LNCAP (cell line): Measurements from ENCODE around the gene SYT3.

Experiments used
- TF ChIP-seq, protein P1 (sequence below): fragments of 450-650 bp; IDR thresholded peaks from 2 replicates; pipeline ENCODE4 v1.5.1; 2017; ENCODE audit warnings: mild to moderate bottlenecking

SYT3 gene

DNA sequence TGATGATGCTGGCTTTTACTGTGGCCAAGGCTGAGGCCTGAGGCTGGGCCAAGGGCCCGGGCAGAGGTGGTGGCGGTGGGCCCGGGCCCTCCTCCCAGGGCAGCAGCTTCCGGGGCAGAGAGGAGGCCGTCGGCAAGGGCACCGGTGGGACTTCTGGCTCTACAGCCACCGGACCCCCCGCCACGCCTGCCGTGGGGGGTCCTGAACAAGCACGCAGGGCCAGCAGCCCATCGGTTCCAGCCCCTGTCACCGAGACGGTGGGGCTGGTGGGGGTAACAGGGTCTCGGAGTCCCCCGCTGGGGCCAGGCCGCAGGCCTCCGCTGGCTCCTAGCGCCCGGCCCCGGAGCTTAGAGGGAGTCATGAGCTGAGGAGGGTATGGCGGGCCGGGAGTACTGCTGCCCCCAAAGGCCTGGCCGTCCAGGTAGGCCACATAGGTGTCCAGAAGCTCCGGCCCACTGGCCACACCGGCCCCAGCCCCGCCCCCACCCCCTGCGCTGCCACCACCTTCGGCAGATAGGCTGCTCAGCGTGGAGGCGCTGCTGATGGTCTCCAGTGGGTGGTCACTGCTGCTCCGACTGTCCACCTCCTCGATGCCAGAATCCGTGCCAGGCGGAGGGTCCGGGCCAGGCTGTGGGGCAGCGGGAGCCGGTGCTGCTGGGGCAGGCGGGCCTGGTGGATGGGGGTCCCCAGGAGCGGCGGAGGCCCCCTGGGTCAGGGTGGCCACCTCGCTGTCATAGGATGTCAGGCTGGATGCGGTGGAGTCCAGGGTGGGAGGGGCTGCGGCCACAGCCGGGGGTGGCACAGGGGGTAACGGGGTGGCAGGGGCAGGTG, 26.9 kb upstream of the SYT3 start:
- TF ChIP-seq, protein P1, sequence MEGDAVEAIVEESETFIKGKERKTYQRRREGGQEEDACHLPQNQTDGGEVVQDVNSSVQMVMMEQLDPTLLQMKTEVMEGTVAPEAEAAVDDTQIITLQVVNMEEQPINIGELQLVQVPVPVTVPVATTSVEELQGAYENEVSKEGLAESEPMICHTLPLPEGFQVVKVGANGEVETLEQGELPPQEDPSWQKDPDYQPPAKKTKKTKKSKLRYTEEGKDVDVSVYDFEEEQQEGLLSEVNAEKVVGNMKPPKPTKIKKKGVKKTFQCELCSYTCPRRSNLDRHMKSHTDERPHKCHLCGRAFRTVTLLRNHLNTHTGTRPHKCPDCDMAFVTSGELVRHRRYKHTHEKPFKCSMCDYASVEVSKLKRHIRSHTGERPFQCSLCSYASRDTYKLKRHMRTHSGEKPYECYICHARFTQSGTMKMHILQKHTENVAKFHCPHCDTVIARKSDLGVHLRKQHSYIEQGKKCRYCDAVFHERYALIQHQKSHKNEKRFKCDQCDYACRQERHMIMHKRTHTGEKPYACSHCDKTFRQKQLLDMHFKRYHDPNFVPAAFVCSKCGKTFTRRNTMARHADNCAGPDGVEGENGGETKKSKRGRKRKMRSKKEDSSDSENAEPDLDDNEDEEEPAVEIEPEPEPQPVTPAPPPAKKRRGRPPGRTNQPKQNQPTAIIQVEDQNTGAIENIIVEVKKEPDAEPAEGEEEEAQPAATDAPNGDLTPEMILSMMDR = no peak

DNA sequence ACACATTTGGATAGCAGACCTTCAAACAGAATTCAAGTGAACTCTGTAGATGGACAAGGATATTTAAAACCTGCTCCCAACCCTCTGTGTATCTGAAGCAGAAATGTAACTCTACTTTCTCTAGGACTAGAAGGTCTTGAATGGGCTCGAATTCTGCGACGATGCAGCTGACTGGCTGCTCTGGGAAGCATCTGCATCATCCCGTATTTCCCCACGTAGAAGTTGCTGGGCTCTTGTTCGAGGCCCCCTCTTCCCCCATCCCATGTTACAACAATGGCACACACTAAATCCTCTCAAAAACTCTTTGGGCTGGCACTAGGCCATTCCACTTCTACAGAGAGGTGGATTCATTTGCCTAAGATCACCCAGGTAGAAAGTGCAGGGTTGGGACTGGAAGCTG, 24.5 kb upstream of the SYT3 start:
- TF ChIP-seq, protein P1 = no peak

DNA sequence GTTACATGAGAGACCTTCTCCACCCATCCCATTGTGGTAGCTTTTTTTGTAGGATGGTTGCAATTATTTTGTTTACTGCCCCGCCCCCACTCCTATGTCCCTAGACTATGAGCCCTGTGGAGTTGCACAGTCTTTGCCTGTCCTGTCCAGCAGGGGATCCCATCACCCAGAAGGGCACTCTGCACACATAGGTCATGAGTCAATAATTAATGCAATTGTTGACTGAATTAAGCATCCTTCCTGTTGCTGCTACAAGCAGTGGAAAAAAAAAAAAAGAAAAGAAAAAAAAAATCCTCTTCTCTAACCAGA, 23.8 kb upstream of the SYT3 start:
- TF ChIP-seq, protein P1 = no peak

DNA sequence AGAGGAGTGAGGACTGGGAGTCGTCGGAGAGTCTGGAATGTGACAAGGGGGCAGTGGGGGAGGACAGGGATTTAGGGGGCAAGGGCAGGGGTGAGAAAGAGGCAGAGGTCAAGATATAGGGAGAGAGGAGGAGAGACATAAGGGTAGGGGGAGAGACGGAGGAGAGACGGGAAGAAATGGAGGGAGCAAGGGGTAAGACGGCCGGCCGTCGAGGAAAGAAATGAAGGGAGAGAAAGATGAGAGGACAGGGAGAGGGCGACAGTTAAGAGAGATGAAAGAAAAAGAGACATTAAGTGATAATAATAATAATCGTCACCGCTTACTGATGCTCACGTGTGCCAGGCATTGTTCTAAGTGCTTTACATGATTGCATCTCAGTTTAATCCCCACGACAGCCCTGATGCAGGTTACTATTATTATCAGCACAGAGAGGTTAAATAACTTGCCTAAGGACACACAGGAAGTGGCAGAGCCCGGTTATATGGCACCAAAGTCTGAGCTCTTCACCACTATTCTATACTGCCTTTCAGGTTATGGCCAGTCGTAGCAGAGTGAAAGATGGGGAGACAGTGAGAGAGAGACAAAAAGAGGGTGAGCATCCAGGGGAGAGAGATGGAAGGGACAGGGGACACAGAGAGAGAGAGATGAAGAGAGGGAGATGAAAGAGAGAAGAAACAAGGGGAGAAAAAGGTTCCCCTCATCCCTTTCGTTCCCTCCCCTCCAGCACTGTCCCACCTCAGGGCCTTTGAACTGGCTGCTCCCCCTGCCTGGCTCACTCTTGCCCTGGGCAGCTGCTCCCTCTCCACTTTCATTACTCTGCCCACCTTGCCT, 23.2 kb upstream of the SYT3 start:
- TF ChIP-seq, protein P1 = no peak

DNA sequence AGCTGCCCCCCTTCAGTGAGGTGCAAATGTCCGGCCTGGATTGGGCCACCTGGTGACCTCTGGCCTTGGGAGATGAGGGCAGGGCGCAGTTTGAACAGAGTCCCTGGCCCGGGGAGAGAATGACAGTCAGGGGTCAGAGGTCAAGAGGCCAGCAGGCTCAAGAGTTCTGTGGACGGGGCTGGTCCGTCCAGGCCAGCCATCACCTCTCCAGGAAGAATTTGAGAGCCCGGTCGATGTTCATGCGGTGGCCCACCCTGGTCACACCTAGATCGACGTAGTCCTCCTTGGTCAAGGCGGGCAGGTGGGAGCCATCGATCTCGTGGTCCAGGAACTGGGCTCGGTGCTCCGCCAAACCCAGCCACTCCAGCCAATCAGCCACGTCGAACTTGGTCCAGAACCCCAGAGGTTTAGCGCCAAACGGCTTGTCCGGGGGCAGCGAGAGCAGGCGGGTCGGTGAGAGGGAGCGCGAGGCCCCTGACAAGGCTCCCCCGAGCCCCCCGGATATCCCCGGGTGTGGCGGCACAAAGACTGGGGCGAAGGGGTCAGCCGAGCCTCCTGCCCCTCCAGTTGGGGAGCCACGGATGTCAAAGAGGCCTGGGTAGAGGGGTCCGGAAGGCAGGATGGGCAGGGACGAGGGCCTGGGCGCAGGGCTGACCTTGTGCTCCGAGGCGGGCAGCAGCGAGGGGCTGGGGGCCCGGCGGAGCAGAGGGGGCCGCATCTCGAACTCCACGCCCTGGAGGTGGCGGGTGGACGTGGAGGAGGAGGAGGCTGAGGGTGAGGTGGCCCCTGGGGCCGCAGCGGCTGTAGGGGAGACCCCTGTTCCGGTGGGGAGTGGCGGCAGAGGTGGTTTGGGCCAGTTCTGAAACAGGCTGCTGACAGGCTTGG, 22.3 kb upstream of the SYT3 start:
- TF ChIP-seq, protein P1 = no peak

DNA sequence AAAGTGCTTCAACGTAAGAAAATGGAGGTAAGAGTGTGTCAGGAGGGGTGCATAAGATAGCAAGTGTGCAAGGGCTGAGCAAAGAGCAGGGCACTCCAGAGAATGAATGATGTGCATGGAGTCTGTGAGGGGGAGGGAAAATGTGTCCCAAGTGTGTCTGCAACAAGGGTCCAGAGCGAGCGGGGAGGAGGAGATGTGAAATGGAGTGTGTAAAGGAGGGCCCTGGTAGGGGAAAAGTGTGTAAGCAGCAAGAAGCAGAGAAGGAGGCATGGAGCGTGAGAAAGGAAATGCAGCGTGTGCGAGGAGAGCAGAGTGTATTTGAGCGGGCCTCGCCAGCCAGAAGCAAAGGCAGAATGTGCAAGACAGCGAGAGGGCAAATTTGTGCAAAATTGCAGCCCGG, 21.3 kb upstream of the SYT3 start:
- TF ChIP-seq, protein P1 = no peak

DNA sequence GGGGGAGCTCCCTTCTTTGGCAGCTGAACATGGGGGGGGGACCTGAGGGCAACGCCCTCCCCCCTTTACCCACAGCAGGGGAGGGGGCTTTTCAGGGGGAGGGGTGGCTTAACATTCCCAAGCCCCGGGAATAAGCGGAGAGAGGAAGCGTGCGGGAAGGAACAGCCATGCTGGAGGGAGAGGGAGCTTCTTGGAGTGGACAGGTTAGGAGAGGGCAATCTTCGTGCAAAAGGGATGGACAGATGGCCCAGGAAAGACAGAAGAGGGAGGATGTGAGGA, 20.3 kb upstream of the SYT3 start:
- TF ChIP-seq, protein P1 = no peak
